NCI-H2107 (cell line): Measurements from ENCODE around the gene NEUROG1.
A peak's percentile ranks its signal among the peaks of the same experiment; 100 is the strongest.
"Not testable (repeated sequence)": the region's sequence is repeated elsewhere in the genome, so short reads cannot be mapped to it uniquely, and the experiment has no call there.

Experiments
- DNase-seq: peaks from one replicate; lab custom pipeline; 2025; lab: John Stamatoyannopoulos, UW

Gene NEUROG1

DNA sequence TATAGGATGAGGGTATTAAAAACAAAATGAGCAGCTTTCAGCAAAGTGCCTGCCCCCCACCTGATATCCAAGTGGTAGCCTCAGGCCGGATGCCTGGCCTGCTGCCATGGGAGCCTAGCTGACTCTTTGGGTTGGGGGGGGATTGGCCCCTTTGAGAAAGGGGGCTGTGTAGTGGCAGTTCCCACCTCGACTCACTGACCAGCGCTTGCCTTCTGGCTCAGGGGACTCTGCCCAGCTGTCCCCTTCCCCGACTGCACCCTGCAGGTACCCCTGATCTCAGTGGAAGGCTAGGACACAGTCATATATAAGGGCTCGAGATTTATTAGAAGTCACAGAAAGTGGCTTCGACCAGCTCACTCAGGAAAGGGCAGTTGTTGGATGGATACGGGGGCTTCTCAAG is 1.5 kb upstream of the NEUROG1 start:
- no peak for DNase-seq

DNA sequence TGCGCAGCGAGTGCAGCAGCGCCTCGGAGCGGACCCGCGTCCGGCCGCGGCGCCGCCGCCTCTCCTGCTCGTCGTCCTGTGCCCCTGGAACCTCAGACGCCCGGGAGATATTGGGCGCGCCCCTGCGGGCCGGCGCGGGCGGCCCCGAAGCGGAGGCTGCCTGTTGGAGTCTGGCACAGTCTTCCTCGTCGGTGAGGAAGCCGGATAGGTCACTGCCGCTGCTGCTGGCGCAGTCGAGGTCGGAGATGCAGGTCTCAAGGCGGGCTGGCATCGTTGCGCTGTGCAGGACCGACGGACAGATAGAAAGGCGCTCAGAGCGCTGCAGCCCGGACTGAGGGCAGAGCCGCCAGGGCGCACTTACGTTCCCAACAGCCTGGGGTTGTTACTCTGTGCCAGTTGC is 344 bp downstream of the NEUROG1 start:
- no peak for DNase-seq

- DNase-seq, result no peak
Observed at GRCh38 chr5:135534609-135535419, 950 bp downstream of the NEUROG1 start.

DNA sequence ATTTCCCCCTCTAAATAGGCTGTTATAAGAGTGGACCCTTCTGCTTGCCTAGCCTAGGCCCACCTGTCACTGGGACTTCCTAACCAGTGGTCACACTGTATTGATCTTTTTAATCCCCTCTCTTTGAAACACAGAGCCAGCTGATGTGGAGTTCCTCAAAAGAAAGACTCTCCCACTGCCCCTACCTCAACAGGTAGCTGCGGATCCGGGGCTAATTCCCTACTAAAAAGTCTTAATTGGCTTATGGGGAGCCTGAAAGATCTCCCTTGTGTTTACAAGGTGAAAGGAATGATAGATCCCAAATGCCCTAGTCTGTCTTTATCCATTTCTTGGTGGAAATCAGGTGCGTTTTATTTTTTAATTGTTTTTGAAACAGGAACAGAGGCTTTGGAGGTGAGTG is 2.0 kb downstream of the NEUROG1 start:
- DNase-seq, result no peak

DNA sequence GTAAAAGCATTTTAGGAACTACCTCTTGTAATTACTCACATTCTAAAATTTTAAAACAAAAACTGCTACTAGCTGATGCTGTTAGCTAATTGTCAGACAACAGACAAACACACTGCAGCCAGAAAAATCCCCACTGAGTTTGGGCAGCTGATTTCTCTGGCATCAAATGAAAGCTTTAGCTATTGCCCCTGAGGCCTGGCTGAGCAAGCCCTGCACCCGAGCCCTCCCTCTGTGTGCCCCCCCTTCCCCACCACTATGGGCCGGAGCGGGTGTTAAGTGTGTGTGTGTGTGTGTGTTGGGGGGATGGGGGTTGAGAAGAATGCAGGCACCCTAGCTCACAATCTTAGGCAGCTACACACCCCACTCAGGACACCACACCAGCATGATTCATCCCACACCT is 2.4 kb downstream of the NEUROG1 start:
- DNase-seq, result no peak

DNA sequence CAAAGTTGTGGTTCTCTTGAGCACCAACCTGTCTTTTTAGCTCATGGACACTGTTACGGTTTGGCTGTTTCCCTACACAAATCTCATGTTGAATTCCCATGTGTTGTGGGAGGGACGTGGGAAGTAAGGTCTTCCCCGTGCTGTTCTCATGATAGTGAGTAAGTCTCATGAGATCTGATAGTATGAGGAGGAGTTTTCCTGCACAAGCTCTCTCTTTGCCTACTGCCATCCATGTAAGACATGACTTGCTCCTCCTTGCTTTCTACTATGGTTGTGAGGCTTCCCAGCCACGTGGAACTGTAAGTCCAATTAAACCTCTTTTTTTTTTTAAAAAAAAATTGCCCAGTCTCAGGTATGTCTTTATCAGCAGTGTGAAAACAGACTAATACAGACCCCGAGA is 6.2 kb downstream of the NEUROG1 start:
- not testable (repeated sequence) for DNase-seq

DNA sequence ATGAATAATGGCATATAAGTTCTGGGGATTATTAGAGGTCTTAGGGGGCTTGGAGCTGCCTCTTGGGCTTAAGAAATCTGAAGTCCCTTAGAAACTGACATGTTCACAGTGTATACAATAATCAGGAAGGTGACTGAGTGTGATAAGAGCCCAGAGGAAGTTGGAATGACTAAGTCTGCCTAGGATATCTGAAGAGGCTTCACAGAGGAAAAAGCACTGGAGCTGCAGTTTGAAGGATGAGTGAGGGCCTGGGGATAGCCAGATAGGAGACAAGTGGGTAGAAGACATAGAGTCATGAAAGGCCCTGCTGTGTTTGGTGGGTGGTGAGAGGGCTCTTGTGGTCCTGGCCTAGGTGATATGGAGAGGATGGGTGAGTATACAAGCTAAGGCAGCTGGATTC is 8.8 kb downstream of the NEUROG1 start:
- no peak for DNase-seq

GRCh38 chr5:135521964-135522363 is 13.8 kb downstream of the NEUROG1 start:
- DNase-seq, result no peak

DNA sequence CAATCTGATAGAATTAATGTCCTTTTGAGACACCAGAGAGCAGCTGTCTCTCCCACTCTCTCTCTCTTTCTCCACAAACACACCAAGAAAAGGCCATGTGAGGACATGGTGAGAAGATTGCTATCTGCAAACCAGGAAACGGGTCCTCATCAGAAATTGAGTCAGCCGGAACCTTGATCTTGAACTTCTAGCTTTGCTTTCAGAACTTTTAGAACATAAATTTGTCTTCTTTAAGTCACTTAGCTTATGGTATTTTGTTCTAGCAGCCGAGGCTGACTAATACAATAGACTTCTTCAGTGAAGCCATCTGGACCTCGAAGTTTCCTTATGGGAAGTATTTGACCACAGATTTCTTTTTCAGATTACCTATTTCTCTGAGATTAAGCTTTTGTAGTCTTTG is 18.1 kb downstream of the NEUROG1 start:
- DNase-seq, result no peak

DNA sequence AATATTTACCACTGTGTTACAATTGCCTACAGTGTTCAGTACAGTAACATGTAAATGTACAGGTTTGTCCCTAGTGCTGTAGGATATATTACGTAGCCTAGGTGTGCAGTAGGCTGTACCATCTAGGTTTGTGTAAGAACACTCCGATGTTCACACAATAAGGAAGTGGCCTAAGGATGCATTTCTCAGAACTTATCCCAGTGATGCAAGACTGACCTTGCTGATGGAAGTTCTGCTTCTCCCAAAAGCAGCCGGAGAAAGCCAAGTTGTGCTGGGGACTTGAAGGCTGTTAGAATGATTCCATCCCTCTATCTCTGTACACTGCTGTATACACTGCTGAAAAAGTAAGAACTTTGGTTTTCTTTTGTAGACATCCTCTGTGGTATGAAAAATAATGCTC is 21.6 kb downstream of the NEUROG1 start:
- no peak for DNase-seq

DNA sequence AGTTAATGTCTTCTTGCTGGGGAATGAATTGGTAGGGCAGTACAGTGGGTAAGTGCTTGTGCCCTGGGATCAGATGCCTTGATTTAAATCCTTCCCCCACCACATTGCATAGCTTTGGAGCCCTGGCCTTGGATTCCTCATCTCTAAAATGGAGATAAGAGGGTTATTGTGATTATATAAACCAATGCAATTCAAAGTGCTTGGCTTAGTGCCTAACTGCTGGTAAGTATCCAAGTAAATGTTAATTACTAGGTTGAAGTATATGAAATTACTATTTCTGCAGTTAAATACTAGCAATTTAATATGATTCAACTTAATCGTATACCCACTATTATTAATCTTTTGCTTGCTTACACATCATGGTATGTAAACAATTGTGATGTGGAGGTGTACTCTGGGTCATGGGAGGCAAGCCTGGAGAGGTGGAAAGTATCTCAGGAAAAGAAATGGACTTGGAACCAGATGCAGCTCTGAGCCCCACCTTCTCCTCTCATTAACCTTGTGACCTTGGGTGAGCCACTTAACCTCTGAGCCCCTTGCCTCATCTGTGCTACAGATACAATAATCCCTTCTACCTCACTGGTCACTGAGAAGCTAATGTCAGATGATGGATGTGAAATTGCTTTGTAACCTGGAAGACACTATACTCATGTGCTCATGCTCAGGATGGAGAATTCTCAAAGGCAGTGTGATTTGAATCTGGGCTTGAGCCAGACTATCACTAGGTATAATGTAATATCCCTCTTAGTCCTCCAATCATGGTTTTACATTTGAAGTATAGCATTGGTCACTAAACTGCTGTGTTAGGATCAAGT is 23.8 kb downstream of the NEUROG1 start:
- DNase-seq, result no peak

GRCh38 chr5:135509995-135510394 is 25.8 kb downstream of the NEUROG1 start:
- DNase-seq, result no peak

GRCh38 chr5:135508496-135509005 is 27.2 kb downstream of the NEUROG1 start:
- DNase-seq, result peak; percentile 42

- DNase-seq, result no peak
Observed at GRCh38 chr5:135505973-135506372, 29.8 kb downstream of the NEUROG1 start.

DNA sequence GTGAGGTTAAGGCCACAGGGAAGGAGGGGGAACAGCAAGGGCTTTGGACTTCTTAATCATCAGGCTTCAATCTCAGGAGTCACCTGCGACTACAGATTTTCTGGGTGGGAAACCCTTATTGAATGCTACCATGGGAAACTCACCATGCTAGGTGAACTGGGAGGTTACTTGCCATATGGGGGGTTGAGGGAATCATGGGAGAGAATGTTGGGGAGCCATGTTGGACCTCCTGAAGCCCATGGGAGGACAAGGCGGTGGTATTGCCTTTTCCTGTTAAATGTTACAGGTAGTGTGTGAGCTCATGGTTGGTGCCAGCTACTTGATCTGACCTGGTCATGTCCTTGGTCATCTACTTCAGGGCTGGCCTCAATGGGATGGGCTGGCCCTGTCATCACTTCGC is 31.4 kb downstream of the NEUROG1 start:
- DNase-seq, result no peak

- DNase-seq, result no peak
Observed at GRCh38 chr5:135503871-135504270, 31.9 kb downstream of the NEUROG1 start.

DNA sequence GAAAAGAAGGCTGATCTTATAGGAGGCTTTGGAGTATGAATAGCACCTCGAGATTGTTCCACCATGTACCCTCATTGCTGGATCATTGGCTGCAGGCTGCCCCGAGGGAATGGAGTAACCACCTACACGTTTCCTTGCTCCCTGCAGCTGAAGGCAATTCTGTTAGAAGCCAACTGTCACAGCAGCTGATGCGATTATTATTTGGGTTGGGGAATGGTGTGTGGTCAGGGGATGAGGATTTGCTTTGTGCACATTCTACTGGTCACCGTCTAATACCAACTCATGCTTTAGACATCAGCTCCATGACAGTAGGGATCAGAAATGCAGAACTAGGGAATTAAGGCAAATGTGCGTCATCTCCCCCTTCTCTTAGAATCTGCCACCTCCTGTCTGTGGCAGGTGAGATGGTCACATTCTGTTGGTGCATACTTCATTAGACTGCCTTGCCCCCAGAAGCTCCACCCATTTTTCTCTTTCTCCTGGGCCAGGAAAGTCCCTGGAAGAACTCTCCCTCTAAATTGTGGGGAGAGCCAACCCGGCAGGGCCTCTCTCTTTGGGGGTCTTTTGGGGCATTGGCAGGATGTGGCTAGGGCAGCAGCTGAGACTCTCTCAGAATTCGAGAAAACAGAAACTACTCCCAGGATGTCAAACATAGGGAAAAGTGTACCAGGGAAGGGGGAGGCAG is 32.8 kb downstream of the NEUROG1 start:
- no peak for DNase-seq

DNA sequence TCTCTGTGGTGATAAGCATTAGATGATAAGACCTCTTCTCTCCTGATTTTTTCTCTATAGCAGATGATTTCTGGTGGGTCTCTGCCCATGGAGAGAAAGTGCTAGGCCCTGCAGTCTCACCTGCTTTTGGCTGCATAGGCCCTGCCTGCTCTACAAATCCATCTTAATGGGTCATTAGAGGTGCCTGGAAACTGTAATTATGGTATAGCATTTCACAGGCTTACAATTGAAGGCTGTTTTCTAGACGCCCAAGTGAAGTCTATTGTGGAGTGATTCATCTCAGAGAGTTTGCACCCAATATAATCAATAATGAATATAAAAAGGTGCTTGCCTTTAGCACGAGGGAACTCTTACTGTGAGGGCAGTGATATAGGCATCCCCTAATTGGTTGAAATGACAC is 33.8 kb downstream of the NEUROG1 start:
- DNase-seq, result no peak

DNA sequence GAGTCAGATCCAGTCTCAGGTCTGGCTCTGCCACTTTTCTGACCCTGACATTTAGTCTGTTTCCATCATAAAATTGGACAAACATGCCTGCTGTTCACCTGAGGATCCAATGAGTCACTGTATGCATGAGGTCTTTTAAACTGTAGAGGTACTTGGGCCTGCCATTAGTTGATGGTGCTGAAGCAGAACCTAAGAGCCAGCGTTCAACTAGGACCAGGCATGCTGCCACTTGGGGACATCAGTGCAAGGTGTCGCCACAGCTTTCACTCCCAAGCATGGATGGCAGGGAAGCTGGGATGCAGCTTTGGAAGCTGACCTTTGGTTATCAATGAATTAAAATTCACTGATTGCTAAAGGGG is 37.1 kb downstream of the NEUROG1 start:
- no peak for DNase-seq

GRCh38 chr5:135497971-135498636 is 37.7 kb downstream of the NEUROG1 start:
- DNase-seq, result no peak

DNA sequence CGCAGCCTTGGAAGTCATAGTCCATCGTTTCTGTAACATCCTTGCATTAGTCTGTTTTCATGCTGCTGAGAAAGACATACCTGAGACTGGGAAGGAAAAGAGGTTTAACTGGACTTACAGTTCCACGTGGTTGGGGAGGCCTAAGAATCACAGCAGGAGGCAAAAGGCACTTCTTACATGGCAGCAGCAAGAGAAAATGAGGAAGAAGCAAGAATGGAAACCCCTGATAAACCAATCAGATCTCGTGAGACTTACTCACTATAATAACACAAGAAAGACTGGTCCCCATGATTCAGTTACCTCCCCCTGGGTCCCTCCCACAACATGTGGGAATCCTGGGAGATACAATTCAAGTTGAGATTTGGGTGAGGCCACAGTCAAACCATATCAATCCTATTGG is 40.2 kb downstream of the NEUROG1 start:
- DNase-seq, result not testable (repeated sequence)

DNA sequence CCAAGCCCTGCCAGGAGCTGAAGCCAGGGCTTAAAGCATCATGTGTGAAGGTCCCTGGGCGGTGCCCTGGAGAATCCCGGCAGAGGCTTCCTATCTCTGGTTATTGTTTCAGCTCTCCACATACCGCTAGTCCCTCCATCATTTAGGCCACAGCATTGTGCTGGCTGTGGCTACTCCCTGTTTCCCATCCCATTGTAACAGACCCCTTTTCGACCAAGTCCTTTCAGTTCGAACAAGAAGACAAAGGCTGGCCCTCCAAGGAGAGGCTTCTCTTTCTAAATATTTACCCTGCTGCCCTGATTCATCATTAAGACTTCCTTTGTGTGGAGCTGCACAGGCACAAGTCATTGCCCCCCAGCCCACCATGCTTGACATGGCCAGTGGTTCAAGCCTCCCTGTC is 41.6 kb downstream of the NEUROG1 start:
- no peak for DNase-seq
